Uterus (tissue), 2 donors: ENCODE measurements around the gene PGGHG.

Experiments used
- CTCF ChIP-seq, 4 experiments: fragments of 200-600 bp in 2 of 4; fragments of 450-650 bp in 2 of 4; sonication (generic) in 2 of 4; IDR thresholded peaks; one replicate each; pipeline ENCODE4 v1.5.1; 2016 to 2019; ENCODE audit warnings: antibody characterized with exemption in 4 of 4, mild to moderate bottlenecking in 2 of 4, moderate library complexity in 1 of 4
- POLR2A ChIP-seq, 2 donors: fragments of 450-650 bp; IDR thresholded peaks; one replicate each; pipeline ENCODE4 v1.6.1; 2016; ENCODE audit warnings: antibody characterized with exemption in 2 of 2, mild to moderate bottlenecking in 1 of 2, moderate library complexity in 1 of 2

GRCh38 chr11:285894-286220 lies 3.1 kb upstream of the PGGHG start:
- TF ChIP-seq CTCF (IDR thresholded peaks at IDR 0.05) (no peak), POLR2A (IDR thresholded peaks at IDR 0.05) (no peak)
